ENCODE results near the gene MORF4L2.
A peak's percentile ranks its signal among the peaks of the same experiment; 100 is the strongest.

Gene MORF4L2

DNA sequence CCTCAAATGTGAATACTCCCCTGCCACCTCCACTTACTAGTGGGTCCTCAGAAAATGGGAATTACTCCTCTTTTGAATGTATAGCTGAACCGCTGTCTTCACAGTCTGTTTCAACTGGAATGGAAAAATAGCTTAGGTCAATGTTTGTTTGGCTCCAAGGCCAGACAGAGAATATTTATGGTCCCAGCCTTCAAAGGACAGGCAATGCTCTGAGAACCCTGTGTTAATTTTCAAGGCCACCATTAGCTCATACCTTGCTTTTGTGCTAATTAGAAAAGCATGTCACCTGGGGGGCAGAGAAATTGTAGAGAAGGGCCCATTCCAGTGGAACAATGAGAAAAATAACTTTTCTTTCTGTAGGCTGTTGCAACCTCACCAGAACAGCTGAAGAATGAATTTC is 4.6 kb upstream of the MORF4L2 start:
- no peak overlapping the region for H3K4me3 ChIP-seq (ENCODE audit: low read depth, low read length, poor library complexity, severe bottlenecking)
- H3F3A ChIP-seq (ENCODE audit: insufficient read depth, low read length): peaks cover 4% of the 10 kb centered on the region; the same call in 1 of the 2 replicates
- peaks cover 10% of the 10 kb centered on the region for H3K4me1 ChIP-seq (ENCODE audit: insufficient read depth, low read length, severe bottlenecking)
- H3K9me3 ChIP-seq (ENCODE audit: low read length): no peaks in the 10 kb centered on the region
- H3K36me3 ChIP-seq (ENCODE audit: insufficient read depth, low read length): no peaks in the 10 kb centered on the region
- H3K27ac ChIP-seq (ENCODE audit: low read depth, low read length, poor library complexity, severe bottlenecking): no peak overlapping the region
- no peak overlapping the region for H3K9ac ChIP-seq (ENCODE audit: low read length)
- peaks cover 4% of the 10 kb centered on the region for H3K79me2 ChIP-seq (ENCODE audit: insufficient read depth, low read length)
- H3K4me2 ChIP-seq (ENCODE audit: low read length): no peak overlapping the region
- no peak for TF ChIP-seq EZH2 (IDR thresholded peaks at IDR 0.05; ENCODE audit: borderline replicate concordance, low read length)
- TF ChIP-seq, protein P1, sequence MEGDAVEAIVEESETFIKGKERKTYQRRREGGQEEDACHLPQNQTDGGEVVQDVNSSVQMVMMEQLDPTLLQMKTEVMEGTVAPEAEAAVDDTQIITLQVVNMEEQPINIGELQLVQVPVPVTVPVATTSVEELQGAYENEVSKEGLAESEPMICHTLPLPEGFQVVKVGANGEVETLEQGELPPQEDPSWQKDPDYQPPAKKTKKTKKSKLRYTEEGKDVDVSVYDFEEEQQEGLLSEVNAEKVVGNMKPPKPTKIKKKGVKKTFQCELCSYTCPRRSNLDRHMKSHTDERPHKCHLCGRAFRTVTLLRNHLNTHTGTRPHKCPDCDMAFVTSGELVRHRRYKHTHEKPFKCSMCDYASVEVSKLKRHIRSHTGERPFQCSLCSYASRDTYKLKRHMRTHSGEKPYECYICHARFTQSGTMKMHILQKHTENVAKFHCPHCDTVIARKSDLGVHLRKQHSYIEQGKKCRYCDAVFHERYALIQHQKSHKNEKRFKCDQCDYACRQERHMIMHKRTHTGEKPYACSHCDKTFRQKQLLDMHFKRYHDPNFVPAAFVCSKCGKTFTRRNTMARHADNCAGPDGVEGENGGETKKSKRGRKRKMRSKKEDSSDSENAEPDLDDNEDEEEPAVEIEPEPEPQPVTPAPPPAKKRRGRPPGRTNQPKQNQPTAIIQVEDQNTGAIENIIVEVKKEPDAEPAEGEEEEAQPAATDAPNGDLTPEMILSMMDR (IDR thresholded peaks at IDR 0.05; ENCODE audit: low read length): no peak
- H3K9me2 ChIP-seq (ENCODE audit: low read depth, low read length): no peaks in the 10 kb centered on the region
- H4K20me1 ChIP-seq (ENCODE audit: insufficient read depth, low read length): no peaks in the 10 kb centered on the region
- no peaks in the 10 kb centered on the region for H3K27me3 ChIP-seq (ENCODE audit: insufficient read depth, low read length)
- H2AFZ ChIP-seq (ENCODE audit: low read length): no peak overlapping the region

DNA sequence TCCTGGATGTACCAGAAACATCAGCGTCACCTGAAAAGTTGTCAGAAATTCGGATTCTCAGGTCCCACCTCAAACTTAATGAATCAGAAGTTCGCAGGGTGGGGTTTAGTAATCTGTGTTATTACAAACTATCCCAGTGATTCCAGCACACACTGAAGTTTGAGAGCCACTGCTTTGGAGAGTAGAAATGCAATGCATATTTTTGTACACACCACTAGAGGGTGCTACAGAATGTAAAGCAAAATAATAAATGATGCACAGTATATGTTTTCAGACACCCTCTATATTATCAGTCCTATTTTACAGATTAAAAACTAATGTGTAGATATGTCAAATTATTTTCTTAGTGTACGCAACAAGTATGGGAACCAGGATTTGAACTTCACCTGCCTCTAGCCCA is 2.4 kb upstream of the MORF4L2 start:
- Histone ChIP-seq H3K4me2 (ENCODE audit: low read length) (peak overlapping the region; percentile 78; the same call in 1 of the 2 replicates), H3K4me1 (ENCODE audit: insufficient read depth, low read length, severe bottlenecking) (peaks cover 17% of the 10 kb centered on the region), H3K9ac (ENCODE audit: low read length) (no peak overlapping the region; the same call in 1 of the 2 replicates), H3K9me3 (ENCODE audit: low read length) (no peaks in the 10 kb centered on the region), H3K27ac (ENCODE audit: low read depth, low read length, poor library complexity, severe bottlenecking) (peak overlapping the region; percentile 90), H3F3A (ENCODE audit: insufficient read depth, low read length) (peaks cover 4% of the 10 kb centered on the region; the same call in 1 of the 2 replicates), H2AFZ (ENCODE audit: low read length) (no peak overlapping the region), H3K27me3 (ENCODE audit: insufficient read depth, low read length) (no peaks in the 10 kb centered on the region), H3K79me2 (ENCODE audit: insufficient read depth, low read length) (peaks cover 23% of the 10 kb centered on the region), H3K4me3 (ENCODE audit: low read depth, low read length, poor library complexity, severe bottlenecking) (no peak overlapping the region), H3K9me2 (ENCODE audit: low read depth, low read length) (no peaks in the 10 kb centered on the region), H4K20me1 (ENCODE audit: insufficient read depth, low read length) (no peaks in the 10 kb centered on the region), H3K36me3 (ENCODE audit: insufficient read depth, low read length) (peaks cover 12% of the 10 kb centered on the region)
- TF ChIP-seq, protein P1 (IDR thresholded peaks at IDR 0.05; ENCODE audit: low read length): peak; percentile 47; the same call in 1 of the 2 replicates
- TF ChIP-seq EZH2 (IDR thresholded peaks at IDR 0.05; ENCODE audit: borderline replicate concordance, low read length): no peak

GRCh38 chrX:103687696-103688201 is 1.2 kb upstream of the MORF4L2 start:
- Histone ChIP-seq H3K36me3 (ENCODE audit: insufficient read depth, low read length) (peaks cover 23% of the 10 kb centered on the region), H3K9ac (ENCODE audit: low read length) (peak overlapping the region; percentile 79), H4K20me1 (ENCODE audit: insufficient read depth, low read length) (no peaks in the 10 kb centered on the region), H3K27ac (ENCODE audit: low read depth, low read length, poor library complexity, severe bottlenecking) (peak overlapping the region; percentile 90), H3K9me2 (ENCODE audit: low read depth, low read length) (no peaks in the 10 kb centered on the region), H3K79me2 (ENCODE audit: insufficient read depth, low read length) (peaks cover 23% of the 10 kb centered on the region), H2AFZ (ENCODE audit: low read length) (no peak overlapping the region), H3K9me3 (ENCODE audit: low read length) (no peaks in the 10 kb centered on the region), H3K4me3 (ENCODE audit: low read depth, low read length, poor library complexity, severe bottlenecking) (peak overlapping the region; percentile 95), H3F3A (ENCODE audit: insufficient read depth, low read length) (peaks cover 4% of the 10 kb centered on the region; the same call in 1 of the 2 replicates), H3K27me3 (ENCODE audit: insufficient read depth, low read length) (no peaks in the 10 kb centered on the region), H3K4me2 (ENCODE audit: low read length) (peak overlapping the region; percentile 78), H3K4me1 (ENCODE audit: insufficient read depth, low read length, severe bottlenecking) (peaks cover 17% of the 10 kb centered on the region)
- TF ChIP-seq, protein P1 (IDR thresholded peaks at IDR 0.05; ENCODE audit: low read length): peak; percentile 55
- TF ChIP-seq EZH2 (IDR thresholded peaks at IDR 0.05; ENCODE audit: borderline replicate concordance, low read length): no peak
